ENCODE data around the gene LSM14A.
"Not testable (repeated sequence)": the region's sequence is repeated elsewhere in the genome, so short reads cannot be mapped to it uniquely, and the experiment has no call there.

LSM14A gene

GRCh38 chr19:34159541-34159940, 12.8 kb upstream of the LSM14A start:
- DNase-seq: not testable (repeated sequence)

GRCh38 chr19:34161902-34162301, 10.4 kb upstream of the LSM14A start:
- DNase-seq: not testable (repeated sequence)

GRCh38 chr19:34165295-34165738, 7.0 kb upstream of the LSM14A start:
- no peak for DNase-seq

- not testable (repeated sequence) for DNase-seq
Measured at GRCh38 chr19:34169475-34170199, 2.7 kb upstream of the LSM14A start.

- DNase-seq: no peak
Measured at GRCh38 chr19:34171539-34171876, 796 bp upstream of the LSM14A start.

GRCh38 chr19:34172661-34173192, 423 bp downstream of the LSM14A start:
- no peak for DNase-seq

- DNase-seq: peak; percentile 14
Measured at GRCh38 chr19:34173193-34173956, 1.1 kb downstream of the LSM14A start.

- DNase-seq: not testable (repeated sequence)
Measured at GRCh38 chr19:34175173-34175572, 2.9 kb downstream of the LSM14A start.

GRCh38 chr19:34176581-34176980, 4.3 kb downstream of the LSM14A start:
- DNase-seq: no peak

- DNase-seq: no peak
Measured at GRCh38 chr19:34178274-34178610, 5.9 kb downstream of the LSM14A start.

- DNase-seq: no peak
Measured at GRCh38 chr19:34179066-34179465, 6.8 kb downstream of the LSM14A start.

- DNase-seq: no peak
Measured at GRCh38 chr19:34180273-34180672, 8.0 kb downstream of the LSM14A start.

GRCh38 chr19:34180709-34181108, 8.4 kb downstream of the LSM14A start:
- no peak for DNase-seq

GRCh38 chr19:34181111-34181864, 9.0 kb downstream of the LSM14A start:
- DNase-seq: no peak

GRCh38 chr19:34182125-34182524, 9.8 kb downstream of the LSM14A start:
- no peak for DNase-seq

- no peak for DNase-seq
Measured at GRCh38 chr19:34184880-34185491, 12.7 kb downstream of the LSM14A start.

GRCh38 chr19:34186205-34186604, 13.9 kb downstream of the LSM14A start:
- DNase-seq: no peak

GRCh38 chr19:34187011-34187410, 14.7 kb downstream of the LSM14A start:
- no peak for DNase-seq

- DNase-seq: no peak
Measured at GRCh38 chr19:34188408-34188807, 16.1 kb downstream of the LSM14A start.

- peak; percentile 28 for DNase-seq
Measured at GRCh38 chr19:34189199-34189916, 17.1 kb downstream of the LSM14A start.

GRCh38 chr19:34189917-34190425, 17.7 kb downstream of the LSM14A start:
- DNase-seq: no peak

- no peak for DNase-seq
Measured at GRCh38 chr19:34191355-34191962, 19.2 kb downstream of the LSM14A start.
